HepG2 (cell line): ENCODE measurements around the gene CDK5RAP2. TPM values are rescaled to one million over a fixed set of nuclear protein-coding genes. Genes with fewer than 3 reads are reported as not detected.

Experiments used
- AHDC1 ChIP-seq: sonication (generic); formaldehyde crosslinking; IDR thresholded peaks from 2 replicates; pipeline ENCODE4 v1.5.1; 2020; ENCODE audit warnings: mild to moderate bottlenecking, missing genetic modification reagents, borderline replicate concordance
- CHCHD3 ChIP-seq: sonication (generic); formaldehyde crosslinking; IDR thresholded peaks from 2 replicates; pipeline ENCODE4 v1.8.0; 2022; ENCODE audit warnings: mild to moderate bottlenecking, missing genetic modification reagents, moderate library complexity
- FOXO1 ChIP-seq: sonication (generic); formaldehyde crosslinking; IDR thresholded peaks from 2 replicates; pipeline ENCODE4 v1.4.0; 2020; ENCODE audit warnings: missing genetic modification reagents
- HNRNPK ChIP-seq: fragments of 200-400 bp; formaldehyde crosslinking; IDR thresholded peaks from 2 replicates; pipeline ENCODE4 v1.6.1; 2018; ENCODE audit warnings: low read length, low read depth, moderate library complexity, mild to moderate bottlenecking; ENCODE audit not compliant: poor library complexity, severe bottlenecking
- HNRNPLL ChIP-seq: fragments of 200-400 bp; formaldehyde crosslinking; IDR thresholded peaks from 2 replicates; pipeline ENCODE4 v1.6.1; 2017; ENCODE audit warnings: mild to moderate bottlenecking, low read depth, low read length; ENCODE audit not compliant: poor library complexity, severe bottlenecking
- MLX ChIP-seq: IDR thresholded peaks from 2 replicates; pipeline ENCODE4 v1.6.1; 2016
- MTF2 ChIP-seq: sonication (generic); formaldehyde crosslinking; IDR thresholded peaks from 2 replicates; pipeline ENCODE4 v1.5.0; 2020; ENCODE audit warnings: missing genetic modification reagents, borderline replicate concordance
- NFYB ChIP-seq: sonication (generic); formaldehyde crosslinking; IDR thresholded peaks from 2 replicates; pipeline ENCODE4 v1.4.0; 2020; ENCODE audit warnings: missing genetic modification reagents
- NONO ChIP-seq, 2 experiments: fragments of 450-650 bp in 1 of 2; sonication (generic) in 1 of 2; formaldehyde crosslinking in 1 of 2; IDR thresholded peaks in 1 of 2; conservative IDR thresholded peaks in 1 of 2; 2 replicates each; pipeline versions ENCODE4 v1.6.1 to v1.8.0; 2017 to 2022; ENCODE audit warnings: mild to moderate bottlenecking in 1 of 2, missing genetic modification reagents in 1 of 2, moderate library complexity in 1 of 2
- PAX8 ChIP-seq: sonication (generic); formaldehyde crosslinking; IDR thresholded peaks from 2 replicates; pipeline ENCODE4 v1.8.0; 2022; ENCODE audit warnings: mild to moderate bottlenecking, missing genetic modification reagents, borderline replicate concordance
- ZKSCAN1 ChIP-seq: fragments of 150-350 bp; IDR thresholded peaks from 2 replicates; pipeline ENCODE4 v1.6.1; 2014; ENCODE audit warnings: low read length
- ZNF557 ChIP-seq: sonication (generic); formaldehyde crosslinking; IDR thresholded peaks from 2 replicates; pipeline ENCODE4 v1.4.0; 2020; ENCODE audit warnings: missing genetic modification reagents
- ZSCAN20 ChIP-seq: sonication (generic); formaldehyde crosslinking; IDR thresholded peaks from 2 replicates; pipeline ENCODE4 v1.4.0; 2020; ENCODE audit warnings: missing genetic modification reagents, mild to moderate bottlenecking, borderline replicate concordance
- polyA plus RNA-seq, 8 experiments: library from polyadenylated mRNA; depleted of rRNA in 3 of 8; stranded (reverse) in 7 of 8; unstranded in 1 of 8; fragments of >200 nt; fragmentation: Illumina TruSeq in 4 of 8; extraction: Trizol in 4 of 8; gene quantifications; 2 replicates each; pipeline versions ENCODE4 v1.2.1 to v1.2.3, GENCODE V29; 2011 to 2016; ENCODE audit warnings: low read depth in 4 of 8, missing spikeins in 1 of 8, mixed read lengths in 1 of 8; ENCODE audit not compliant: insufficient read depth in 1 of 8
- total RNA-seq, 5 experiments: library from RNA; depleted of rRNA; stranded (reverse); fragments of >200 nt; fragmentation: Illumina TruSeq; extraction: Trizol; gene quantifications; 2 replicates each; pipeline ENCODE4 v1.2.3, GENCODE V29; 2016; ENCODE audit warnings: low read depth in 1 of 5
- TF ChIP-seq, protein P1 (sequence below): sonication (generic); formaldehyde crosslinking; IDR thresholded peaks from 2 replicates; pipeline ENCODE4 v1.8.0; 2022; ENCODE audit warnings: mild to moderate bottlenecking, missing genetic modification reagents; ENCODE audit not compliant: insufficient replicate concordance
- TF ChIP-seq, protein P2 (sequence below): sonication (generic); formaldehyde crosslinking; IDR thresholded peaks from 2 replicates; pipeline ENCODE4 v1.8.0; 2022; ENCODE audit warnings: missing genetic modification reagents, mild to moderate bottlenecking, inconsistent platforms, borderline replicate concordance
- TF ChIP-seq, protein P3 (sequence below): sonication (generic); formaldehyde crosslinking; IDR thresholded peaks from 2 replicates; pipeline ENCODE4; 2020; ENCODE audit warnings: missing genetic modification reagents, mild to moderate bottlenecking, borderline replicate concordance

The CDK5RAP2 gene
- total and polyA plus RNA-seq, 2 of the 13 experiments (the other 11 are each of a cell fraction or from before 2014, with no cell fraction given): 31.8 to 42.2 TPM

DNA sequence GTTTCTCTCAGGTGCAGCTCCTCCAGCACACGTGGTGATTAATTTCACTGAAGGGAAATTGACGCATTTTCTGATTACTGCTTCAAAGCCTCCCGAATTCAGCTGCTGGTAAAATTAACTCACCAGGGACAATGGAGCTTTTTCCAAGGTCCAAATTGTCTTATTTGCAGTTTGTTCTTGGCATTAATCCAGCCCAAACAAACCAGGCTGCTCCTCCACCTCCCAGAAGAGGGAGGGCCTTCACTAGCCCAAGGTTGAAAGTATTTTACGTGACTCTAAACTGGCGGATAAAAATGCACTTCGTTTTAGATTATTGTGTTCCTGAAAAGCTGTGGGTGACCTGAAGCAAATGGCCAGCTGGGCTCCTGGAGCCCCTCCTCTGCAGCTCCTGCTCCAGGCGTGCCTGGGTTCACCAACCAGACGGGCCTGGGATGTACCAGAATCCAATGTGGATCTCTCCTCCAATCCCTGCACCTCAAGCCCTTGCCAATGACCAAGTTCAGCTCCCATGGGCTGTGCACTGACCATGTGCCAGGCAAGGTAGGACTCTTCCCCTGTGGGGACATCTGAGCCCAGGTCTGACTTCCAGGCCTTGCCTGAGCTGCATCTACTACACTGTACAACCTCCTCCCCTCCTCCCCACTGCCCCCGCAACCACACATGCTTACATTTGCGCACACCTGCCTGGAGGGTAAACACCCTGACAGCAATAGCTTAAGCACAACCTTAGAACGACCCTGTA is 193.4 kb downstream of the CDK5RAP2 start (continued):
- TF ChIP-seq AHDC1 (CRISPR knock-in tag) (no peak; the same call in 1 of the 2 replicates), NONO (IDR thresholded peaks at IDR 0.05) (no peak), NONO (CRISPR knock-in tag; conservative IDR thresholded peaks at IDR 0.05) (no peak), FOXO1 (CRISPR knock-in tag) (0 out of 2 replicates have a peak, but pooled peaks have one; percentile 7), ZNF557 (no peak), PAX8 (CRISPR knock-in tag) (no peak), ZKSCAN1 (no peak), CHCHD3 (no peak), MTF2 (no peak), HNRNPK (no peak), NFYB (CRISPR knock-in tag) (no peak), HNRNPLL (no peak), MLX (no peak), ZSCAN20 (CRISPR knock-in tag) (no peak)
- TF ChIP-seq, protein P1, sequence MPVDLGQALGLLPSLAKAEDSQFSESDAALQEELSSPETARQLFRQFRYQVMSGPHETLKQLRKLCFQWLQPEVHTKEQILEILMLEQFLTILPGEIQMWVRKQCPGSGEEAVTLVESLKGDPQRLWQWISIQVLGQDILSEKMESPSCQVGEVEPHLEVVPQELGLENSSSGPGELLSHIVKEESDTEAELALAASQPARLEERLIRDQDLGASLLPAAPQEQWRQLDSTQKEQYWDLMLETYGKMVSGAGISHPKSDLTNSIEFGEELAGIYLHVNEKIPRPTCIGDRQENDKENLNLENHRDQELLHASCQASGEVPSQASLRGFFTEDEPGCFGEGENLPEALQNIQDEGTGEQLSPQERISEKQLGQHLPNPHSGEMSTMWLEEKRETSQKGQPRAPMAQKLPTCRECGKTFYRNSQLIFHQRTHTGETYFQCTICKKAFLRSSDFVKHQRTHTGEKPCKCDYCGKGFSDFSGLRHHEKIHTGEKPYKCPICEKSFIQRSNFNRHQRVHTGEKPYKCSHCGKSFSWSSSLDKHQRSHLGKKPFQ: no peak
- TF ChIP-seq, protein P2, sequence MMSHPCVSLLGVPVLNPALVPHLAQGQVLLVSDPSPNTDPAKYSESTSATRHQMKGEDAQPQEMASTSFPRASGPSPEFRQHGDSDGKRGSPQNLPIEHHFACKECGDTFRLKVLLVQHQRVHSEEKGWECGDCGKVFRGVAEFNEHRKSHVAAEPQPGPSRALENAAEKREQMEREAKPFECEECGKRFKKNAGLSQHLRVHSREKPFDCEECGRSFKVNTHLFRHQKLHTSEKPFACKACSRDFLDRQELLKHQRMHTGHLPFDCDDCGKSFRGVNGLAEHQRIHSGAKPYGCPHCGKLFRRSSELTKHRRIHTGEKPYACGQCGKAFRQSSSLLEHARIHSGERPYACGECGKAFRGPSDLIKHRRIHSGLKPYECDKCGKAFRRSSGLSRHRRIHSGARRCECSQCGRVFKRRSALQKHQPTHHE (CRISPR knock-in tag): no peak
- TF ChIP-seq, protein P3, sequence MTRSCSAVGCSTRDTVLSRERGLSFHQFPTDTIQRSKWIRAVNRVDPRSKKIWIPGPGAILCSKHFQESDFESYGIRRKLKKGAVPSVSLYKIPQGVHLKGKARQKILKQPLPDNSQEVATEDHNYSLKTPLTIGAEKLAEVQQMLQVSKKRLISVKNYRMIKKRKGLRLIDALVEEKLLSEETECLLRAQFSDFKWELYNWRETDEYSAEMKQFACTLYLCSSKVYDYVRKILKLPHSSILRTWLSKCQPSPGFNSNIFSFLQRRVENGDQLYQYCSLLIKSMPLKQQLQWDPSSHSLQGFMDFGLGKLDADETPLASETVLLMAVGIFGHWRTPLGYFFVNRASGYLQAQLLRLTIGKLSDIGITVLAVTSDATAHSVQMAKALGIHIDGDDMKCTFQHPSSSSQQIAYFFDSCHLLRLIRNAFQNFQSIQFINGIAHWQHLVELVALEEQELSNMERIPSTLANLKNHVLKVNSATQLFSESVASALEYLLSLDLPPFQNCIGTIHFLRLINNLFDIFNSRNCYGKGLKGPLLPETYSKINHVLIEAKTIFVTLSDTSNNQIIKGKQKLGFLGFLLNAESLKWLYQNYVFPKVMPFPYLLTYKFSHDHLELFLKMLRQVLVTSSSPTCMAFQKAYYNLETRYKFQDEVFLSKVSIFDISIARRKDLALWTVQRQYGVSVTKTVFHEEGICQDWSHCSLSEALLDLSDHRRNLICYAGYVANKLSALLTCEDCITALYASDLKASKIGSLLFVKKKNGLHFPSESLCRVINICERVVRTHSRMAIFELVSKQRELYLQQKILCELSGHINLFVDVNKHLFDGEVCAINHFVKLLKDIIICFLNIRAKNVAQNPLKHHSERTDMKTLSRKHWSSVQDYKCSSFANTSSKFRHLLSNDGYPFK (CRISPR knock-in tag): no peak
